ENCODE data around the gene MED22. TPM values are rescaled to one million over a fixed set of nuclear protein-coding genes. Genes with fewer than 3 reads are reported as not detected.
"Not testable (repeated sequence)": the region's sequence is repeated elsewhere in the genome, so short reads cannot be mapped to it uniquely, and the experiment has no call there.

MED22 gene
- total RNA-seq, 4 donors from 2014 or later, result 21.5 to 50.5 (median 25.4) TPM

- Histone ChIP-seq H3K4me1 (no peaks in the 10 kb centered on the region), H3K27me3 (no peaks in the 10 kb centered on the region), H3K9me3 (no peaks in the 10 kb centered on the region), H3K36me3 (no peaks in the 10 kb centered on the region), H3K4me3 (no peak overlapping the region), H3K27ac (no peak overlapping the region)
- intact Hi-C loops (cut with DNase I; ENCODE audit: low total_unique reads) (no loop called here), in situ Hi-C loops (cut with MboI; ENCODE audit: low pct_ligation_motif_present in 1 of 4, low pct_unique_long_range_greater_than_20kb in 1 of 4, low sequenced_read_pairs in 3 of 4) (loop anchor here in 3 of 4 donors (5.0 to 10.0 kb wide), 2 partner anchors 134 to 137 kb away; no protein-coding TSS in a partner anchor)
- no peak for TF ChIP-seq EP300 (IDR thresholded peaks at IDR 0.05; ENCODE audit: low read depth)
- TF ChIP-seq CTCF (IDR thresholded peaks at IDR 0.05), result no peak
- TF ChIP-seq POLR2AphosphoS5 (IDR thresholded peaks at IDR 0.05), result no peak
- TF ChIP-seq POLR2A (IDR thresholded peaks at IDR 0.05), result no peak
- 83 to 91% methylated on average over 11 to 13 of the region's 13 CpGs for WGBS, 2 donors (ENCODE audit: low coverage in 1 of 2)
- DNase-seq, result no peak
These were observed 26.5 kb downstream of the MED22 start for GRCh38 chr9:133321411-133321935.

GRCh38 chr9:133320421-133320881 lies 27.5 kb downstream of the MED22 start:
- DNase-seq, result no peak
- Histone ChIP-seq H3K9me3 (no peaks in the 10 kb centered on the region), H3K4me1 (no peaks in the 10 kb centered on the region), H3K27ac (no peak overlapping the region), H3K4me3 (no peak overlapping the region), H3K36me3 (no peaks in the 10 kb centered on the region), H3K27me3 (no peaks in the 10 kb centered on the region)
- TF ChIP-seq CTCF (IDR thresholded peaks at IDR 0.05), result no peak
- intact Hi-C loops (cut with DNase I; ENCODE audit: low total_unique reads) (no loop called here), in situ Hi-C loops (cut with MboI; ENCODE audit: low pct_ligation_motif_present in 1 of 4, low pct_unique_long_range_greater_than_20kb in 1 of 4, low sequenced_read_pairs in 3 of 4) (loop anchor here in 3 of 4 donors (5.0 to 10.0 kb wide), 2 partner anchors 133 to 136 kb away; no protein-coding TSS in a partner anchor)
- WGBS, 2 donors (ENCODE audit: low coverage in 1 of 2), result 75% methylated on average over 13 of the region's 13 CpGs; no CpG with 5 or more reads in 1 of the 2 donors

- 67% methylated on average over 7 of the region's 13 CpGs; no CpG with 5 or more reads in 1 of the 2 donors for WGBS, 2 donors (ENCODE audit: low coverage in 1 of 2)
- intact Hi-C loops (cut with DNase I; ENCODE audit: low total_unique reads); DNase-seq; H3K27ac ChIP-seq; H3K36me3 ChIP-seq; H3K4me1 ChIP-seq; H3K4me3 ChIP-seq; H3K9me3 ChIP-seq; H3K27me3 ChIP-seq; in situ Hi-C loops (cut with MboI; ENCODE audit: low pct_ligation_motif_present in 1 of 4, low pct_unique_long_range_greater_than_20kb in 1 of 4, low sequenced_read_pairs in 3 of 4): not testable (repeated sequence)
These were observed 30.4 kb downstream of the MED22 start for GRCh38 chr9:133317551-133317950.

- Histone ChIP-seq H3K4me3 (no peak overlapping the region), H3K9me3 (no peaks in the 10 kb centered on the region), H3K27me3 (no peaks in the 10 kb centered on the region), H3K36me3 (no peaks in the 10 kb centered on the region), H3K27ac (no peak overlapping the region), H3K4me1 (no peaks in the 10 kb centered on the region)
- TF ChIP-seq EP300 (IDR thresholded peaks at IDR 0.05; ENCODE audit: low read depth) (no peak), POLR2A (IDR thresholded peaks at IDR 0.05) (no peak), CTCF (IDR thresholded peaks at IDR 0.05) (no peak), POLR2AphosphoS5 (IDR thresholded peaks at IDR 0.05) (no peak)
- DNase-seq, result no peak
- WGBS, 2 donors (ENCODE audit: low coverage in 1 of 2), result 60 to 74% methylated on average over 2 of the region's 2 CpGs
- intact Hi-C loops (cut with DNase I; ENCODE audit: low total_unique reads) (no loop called here), in situ Hi-C loops (cut with MboI; ENCODE audit: low pct_ligation_motif_present in 1 of 4, low pct_unique_long_range_greater_than_20kb in 1 of 4, low sequenced_read_pairs in 3 of 4) (no loop called here)
These were observed 31.9 kb downstream of the MED22 start for GRCh38 chr9:133315997-133316396.

- 87 to 93% methylated on average over 6 of the region's 6 CpGs for WGBS, 2 donors (ENCODE audit: low coverage in 1 of 2)
- intact Hi-C loops (cut with DNase I; ENCODE audit: low total_unique reads), result no loop called here
- Histone ChIP-seq H3K27ac (no peak overlapping the region), H3K9me3 (no peaks in the 10 kb centered on the region), H3K27me3 (no peaks in the 10 kb centered on the region), H3K4me3 (no peak overlapping the region), H3K4me1 (no peaks in the 10 kb centered on the region), H3K36me3 (no peaks in the 10 kb centered on the region)
- in situ Hi-C loops (cut with MboI; ENCODE audit: low pct_ligation_motif_present in 1 of 4, low pct_unique_long_range_greater_than_20kb in 1 of 4, low sequenced_read_pairs in 3 of 4), result no loop called here
- no peak for DNase-seq
- no peak for TF ChIP-seq POLR2A (IDR thresholded peaks at IDR 0.05)
These were observed 38.3 kb downstream of the MED22 start for GRCh38 chr9:133309608-133310007.

Measured in transverse colon (tissue), 4 donors.